Neuron (in vitro differentiated cells): ENCODE measurements around the gene IGFBP6.
A peak's percentile ranks its signal among the peaks of the same experiment; 100 is the strongest.
"Not testable (repeated sequence)": the region's sequence is repeated elsewhere in the genome, so short reads cannot be mapped to it uniquely, and the experiment has no call there.

ENCODE experiments used
- H2AFZ ChIP-seq: one replicate; pipeline ENCODE4 v1.6.1; 2013; ENCODE audit warnings: low read depth, mild to moderate bottlenecking, inconsistent platforms, low read length, moderate library complexity
- H3K27me3 ChIP-seq: one replicate; pipeline ENCODE4 v1.6.1; 2013; ENCODE audit warnings: low read length; ENCODE audit not compliant: insufficient read depth
- H3K36me3 ChIP-seq: one replicate; pipeline ENCODE4 v1.6.1; 2013; ENCODE audit warnings: low read length; ENCODE audit not compliant: insufficient read depth
- H3K4me1 ChIP-seq: one replicate; pipeline ENCODE4 v1.6.1; 2013; ENCODE audit warnings: low read length; ENCODE audit not compliant: insufficient read depth
- H3K4me3 ChIP-seq: 2 replicates; pipeline ENCODE4 v1.5.1; 2013; ENCODE audit warnings: mild to moderate bottlenecking, low read length, moderate library complexity
- H3K9me3 ChIP-seq: one replicate; pipeline ENCODE4 v1.6.1; 2013; ENCODE audit warnings: low read length

IGFBP6 gene

DNA sequence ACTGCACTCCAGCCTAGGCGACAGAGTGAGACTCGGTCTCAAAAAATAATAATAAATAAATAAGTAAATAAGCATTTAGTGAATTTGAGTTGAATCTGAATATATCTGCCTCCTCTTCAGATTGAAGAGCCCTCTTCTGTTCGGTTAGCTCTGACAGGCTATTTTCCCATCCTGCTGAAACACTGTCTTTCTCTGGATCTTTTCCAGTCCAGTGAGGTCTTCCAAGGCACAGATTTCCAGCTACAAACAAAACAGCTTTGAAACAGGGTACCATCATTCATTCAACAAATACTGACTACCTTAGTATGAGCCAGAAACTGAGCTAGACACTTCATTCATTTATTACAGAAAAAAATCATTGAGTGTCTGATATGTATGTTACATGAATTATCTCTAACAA is 11.1 kb upstream of the IGFBP6 start:
- H2AFZ ChIP-seq: no peak overlapping the region
- H3K4me1 ChIP-seq: no peaks in the 10 kb centered on the region
- H3K9me3 ChIP-seq: no peaks in the 10 kb centered on the region
- peaks cover 13% of the 10 kb centered on the region for H3K27me3 ChIP-seq
- H3K36me3 ChIP-seq: no peaks in the 10 kb centered on the region
- no peak overlapping the region for H3K4me3 ChIP-seq

- Histone ChIP-seq H2AFZ (no peak overlapping the region), H3K27me3 (peaks cover 40% of the 10 kb centered on the region), H3K4me1 (no peaks in the 10 kb centered on the region)
Observed at GRCh38 chr12:53090105-53090504, 7.4 kb upstream of the IGFBP6 start.

GRCh38 chr12:53090554-53090953 is 6.9 kb upstream of the IGFBP6 start:
- Histone ChIP-seq H3K36me3 (no peaks in the 10 kb centered on the region), H3K4me3 (no peak overlapping the region), H3K9me3 (no peaks in the 10 kb centered on the region), H3K27me3 (peaks cover 41% of the 10 kb centered on the region), H2AFZ (no peak overlapping the region), H3K4me1 (no peaks in the 10 kb centered on the region)

More at GRCh38 chr12:53090105-53090504, 7.4 kb upstream of the IGFBP6 start:
- Histone ChIP-seq H3K9me3 (no peaks in the 10 kb centered on the region), H3K36me3 (no peaks in the 10 kb centered on the region), H3K4me3 (no peak overlapping the region)

DNA sequence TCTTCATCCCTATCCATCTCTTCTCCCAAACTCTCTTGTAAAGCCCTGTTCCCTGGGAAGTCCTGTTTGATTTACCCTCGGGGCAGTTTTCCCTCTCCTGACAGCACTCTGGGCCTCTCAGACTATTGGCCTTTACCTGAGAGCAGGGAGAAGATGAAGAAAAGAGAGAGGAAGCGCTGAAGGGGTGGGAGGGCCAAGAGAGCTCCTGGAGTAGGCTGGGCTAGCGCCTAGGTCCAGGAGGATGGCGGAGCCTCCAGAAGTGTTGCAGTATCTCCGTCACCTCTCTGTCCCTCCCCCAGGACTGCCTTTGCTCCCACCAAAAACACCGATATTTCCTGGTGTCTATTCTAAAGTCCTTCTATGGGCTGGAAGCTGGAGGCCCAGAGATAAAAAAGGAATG is 5.7 kb upstream of the IGFBP6 start:
- Histone ChIP-seq H3K9me3 (no peaks in the 10 kb centered on the region), H3K27me3 (peaks cover 51% of the 10 kb centered on the region), H3K4me3 (no peak overlapping the region), H2AFZ (no peak overlapping the region), H3K36me3 (no peaks in the 10 kb centered on the region), H3K4me1 (peaks cover under 1% of the 10 kb centered on the region)

- Histone ChIP-seq H3K4me1 (peaks cover 14% of the 10 kb centered on the region), H3K27me3 (peaks cover 70% of the 10 kb centered on the region), H3K9me3 (no peaks in the 10 kb centered on the region), H2AFZ (no peak overlapping the region), H3K4me3 (no peak overlapping the region), H3K36me3 (no peaks in the 10 kb centered on the region)
Observed at GRCh38 chr12:53093777-53094393, 3.6 kb upstream of the IGFBP6 start.

- Histone ChIP-seq H3K36me3 (no peaks in the 10 kb centered on the region), H3K4me1 (peaks cover 14% of the 10 kb centered on the region), H2AFZ (no peak overlapping the region), H3K27me3 (peaks cover 74% of the 10 kb centered on the region), H3K4me3 (no peak overlapping the region), H3K9me3 (no peaks in the 10 kb centered on the region)
Observed at GRCh38 chr12:53094394-53094787, 3.1 kb upstream of the IGFBP6 start.

GRCh38 chr12:53094796-53095595 is 2.5 kb upstream of the IGFBP6 start:
- Histone ChIP-seq H3K4me1 (peaks cover 14% of the 10 kb centered on the region), H3K27me3 (peaks cover 74% of the 10 kb centered on the region)
- not testable (repeated sequence) for H3K36me3 ChIP-seq, H3K9me3 ChIP-seq, H3K4me3 ChIP-seq, H2AFZ ChIP-seq

DNA sequence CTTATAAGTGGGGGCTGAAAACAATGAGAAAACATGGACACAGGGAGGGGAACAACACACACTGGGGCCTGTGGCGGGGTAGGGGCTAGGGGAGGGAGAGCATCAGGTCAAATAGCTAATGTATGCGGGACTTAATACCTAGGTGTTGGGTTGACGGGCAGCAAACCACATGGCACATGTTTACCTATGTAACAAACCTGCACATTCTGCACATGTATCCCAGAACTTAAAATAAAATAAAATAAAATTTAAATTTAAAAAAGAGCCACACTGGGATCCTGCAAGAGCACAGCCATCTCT is 1.9 kb upstream of the IGFBP6 start:
- H2AFZ ChIP-seq, H3K36me3 ChIP-seq, H3K9me3 ChIP-seq, H3K4me3 ChIP-seq: not testable (repeated sequence)
- Histone ChIP-seq H3K4me1 (peaks cover 14% of the 10 kb centered on the region), H3K27me3 (peaks cover 73% of the 10 kb centered on the region)

GRCh38 chr12:53096089-53096741 is 1.3 kb upstream of the IGFBP6 start:
- Histone ChIP-seq H3K36me3 (no peaks in the 10 kb centered on the region), H3K4me3 (no peak overlapping the region), H2AFZ (no peak overlapping the region), H3K4me1 (peaks cover 14% of the 10 kb centered on the region), H3K9me3 (no peaks in the 10 kb centered on the region), H3K27me3 (peaks cover 69% of the 10 kb centered on the region)

GRCh38 chr12:53096759-53097158 is 708 bp upstream of the IGFBP6 start:
- H3K4me1 ChIP-seq: peaks cover 14% of the 10 kb centered on the region
- H3K36me3 ChIP-seq: no peaks in the 10 kb centered on the region
- no peak overlapping the region for H2AFZ ChIP-seq
- peaks cover 64% of the 10 kb centered on the region for H3K27me3 ChIP-seq
- H3K9me3 ChIP-seq: no peaks in the 10 kb centered on the region
- no peak overlapping the region for H3K4me3 ChIP-seq

- Histone ChIP-seq H3K36me3 (no peaks in the 10 kb centered on the region), H3K4me3 (peak overlapping the region; percentile 8), H3K27me3 (peaks cover 60% of the 10 kb centered on the region), H3K4me1 (peaks cover 14% of the 10 kb centered on the region), H2AFZ (peak overlapping the region; percentile 73), H3K9me3 (no peaks in the 10 kb centered on the region)
Observed at GRCh38 chr12:53097207-53097563, 282 bp upstream of the IGFBP6 start.

- Histone ChIP-seq H2AFZ (peak overlapping the region; percentile 73), H3K27me3 (peaks cover 58% of the 10 kb centered on the region), H3K4me3 (peak overlapping the region; percentile 39), H3K9me3 (no peaks in the 10 kb centered on the region), H3K36me3 (no peaks in the 10 kb centered on the region), H3K4me1 (peaks cover 14% of the 10 kb centered on the region)
Observed at GRCh38 chr12:53098354-53098981, 1.0 kb downstream of the IGFBP6 start.
